Breast epithelium (tissue), 4 donors: Measurements from ENCODE around the gene BPHL. TPM values are rescaled to one million over a fixed set of nuclear protein-coding genes. Genes with fewer than 3 reads are reported as not detected.
"Not testable (repeated sequence)": the region's sequence is repeated elsewhere in the genome, so short reads cannot be mapped to it uniquely, and the experiment has no call there.

Experiments
- DNase-seq, 2 donors: peaks; one replicate each; pipeline ENCODE4 v3.0.0-alpha.2; 2019; ENCODE audit warnings: low spot score in 2 of 2
- H3K27ac ChIP-seq, 2 donors: fragments of 200-600 bp; sonication (generic) in 1 of 2; one replicate each; pipeline ENCODE4 v1.5.1; 2016 to 2019; ENCODE audit warnings: mild to moderate bottlenecking in 1 of 2
- H3K27me3 ChIP-seq, 2 donors: fragments of 200-600 bp; sonication (generic) in 1 of 2; one replicate each; pipeline versions ENCODE4 v1.5.1 to v1.6.0; 2017 to 2019; ENCODE audit warnings: control low read depth in 1 of 2, mild to moderate bottlenecking in 1 of 2
- H3K36me3 ChIP-seq: fragments of 200-600 bp; one replicate; pipeline ENCODE4 v1.5.1; 2019
- H3K4me1 ChIP-seq, 2 donors: fragments of 200-600 bp; sonication (generic); one replicate each; pipeline ENCODE4 v1.5.1; 2016 to 2019; ENCODE audit warnings: control low read depth in 1 of 2
- H3K4me3 ChIP-seq, 3 donors: fragments of 200-600 bp; sonication (generic); 1 replicate in 2 of 3; 2 replicates in 1 of 3; pipeline ENCODE4 v1.5.1; 2016 to 2019; ENCODE audit warnings: mild to moderate bottlenecking in 3 of 3, moderate library complexity in 2 of 3
- H3K9me3 ChIP-seq, 2 donors: fragments of 200-600 bp; sonication (generic) in 1 of 2; one replicate each; pipeline ENCODE4 v1.5.1; 2016 to 2019; ENCODE audit warnings: control low read depth in 1 of 2
- POLR2A ChIP-seq: fragments of 450-650 bp; IDR thresholded peaks from one replicate; pipeline ENCODE4 v1.6.1; 2016; ENCODE audit warnings: antibody characterized with exemption, mild to moderate bottlenecking, moderate library complexity
- POLR2AphosphoS5 ChIP-seq, 3 donors: sonication (generic); formaldehyde crosslinking; IDR thresholded peaks; one replicate each; pipeline ENCODE4 v1.6.1; 2017; ENCODE audit warnings: antibody characterized with exemption in 3 of 3
- intact Hi-C: fragments of 100-400 bp; cut with DNase I; formaldehyde crosslinking; loops from one replicate; pipeline ENCODE4 v1.15.1; 2023; ENCODE audit warnings: low total_unique reads
- total RNA-seq, 3 donors: library from RNA; depleted of rRNA; stranded (reverse); fragments of >200 nt; gene quantifications; one replicate each; pipeline ENCODE4 v1.1.0, GENCODE V29; 2016
- TF ChIP-seq, protein P1 (sequence below), 3 donors: fragments of 450-650 bp; IDR thresholded peaks; one replicate each; pipeline ENCODE4 v1.5.1; 2016 to 2017; ENCODE audit warnings: antibody characterized with exemption in 3 of 3, mild to moderate bottlenecking in 3 of 3, moderate library complexity in 3 of 3

The BPHL gene
- total RNA-seq, 3 donors from 2014 or later = 15.4 to 19.4 (median 19.3) TPM

DNA sequence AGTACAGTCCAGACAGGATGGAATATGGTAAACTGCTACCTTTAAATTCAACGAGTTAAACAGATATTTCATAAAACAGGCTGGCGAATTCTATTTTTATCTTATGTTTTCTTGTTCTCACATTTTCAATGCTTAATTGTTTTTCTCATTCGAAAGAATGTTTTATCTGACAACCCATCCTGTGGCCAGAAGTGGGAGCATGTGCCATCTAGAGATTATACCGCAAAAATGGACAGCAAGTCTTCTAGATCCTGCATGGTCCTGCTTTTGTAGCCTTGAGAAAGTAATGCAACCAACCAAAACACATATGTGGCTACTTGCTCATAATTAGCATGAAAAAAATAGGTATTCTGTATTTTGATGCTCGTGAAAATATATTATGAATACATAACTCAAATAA lies 78.3 kb downstream of the BPHL start:
- Histone ChIP-seq H3K27me3 (no peaks in the 10 kb centered on the region), H3K9me3 (no peaks in the 10 kb centered on the region), H3K27ac (no peak overlapping the region), H3K36me3 (no peaks in the 10 kb centered on the region), H3K4me3 (no peak overlapping the region), H3K4me1 (no peaks in the 10 kb centered on the region)
- intact Hi-C loops = loop anchor here (2.0 kb wide), 1 partner anchor 72 kb away; no protein-coding TSS in a partner anchor
- TF ChIP-seq, protein P1, sequence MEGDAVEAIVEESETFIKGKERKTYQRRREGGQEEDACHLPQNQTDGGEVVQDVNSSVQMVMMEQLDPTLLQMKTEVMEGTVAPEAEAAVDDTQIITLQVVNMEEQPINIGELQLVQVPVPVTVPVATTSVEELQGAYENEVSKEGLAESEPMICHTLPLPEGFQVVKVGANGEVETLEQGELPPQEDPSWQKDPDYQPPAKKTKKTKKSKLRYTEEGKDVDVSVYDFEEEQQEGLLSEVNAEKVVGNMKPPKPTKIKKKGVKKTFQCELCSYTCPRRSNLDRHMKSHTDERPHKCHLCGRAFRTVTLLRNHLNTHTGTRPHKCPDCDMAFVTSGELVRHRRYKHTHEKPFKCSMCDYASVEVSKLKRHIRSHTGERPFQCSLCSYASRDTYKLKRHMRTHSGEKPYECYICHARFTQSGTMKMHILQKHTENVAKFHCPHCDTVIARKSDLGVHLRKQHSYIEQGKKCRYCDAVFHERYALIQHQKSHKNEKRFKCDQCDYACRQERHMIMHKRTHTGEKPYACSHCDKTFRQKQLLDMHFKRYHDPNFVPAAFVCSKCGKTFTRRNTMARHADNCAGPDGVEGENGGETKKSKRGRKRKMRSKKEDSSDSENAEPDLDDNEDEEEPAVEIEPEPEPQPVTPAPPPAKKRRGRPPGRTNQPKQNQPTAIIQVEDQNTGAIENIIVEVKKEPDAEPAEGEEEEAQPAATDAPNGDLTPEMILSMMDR (IDR thresholded peaks at IDR 0.05) = no peak
- TF ChIP-seq POLR2AphosphoS5 (IDR thresholded peaks at IDR 0.05) (no peak), POLR2A (no peak)
- DNase-seq = no peak

DNA sequence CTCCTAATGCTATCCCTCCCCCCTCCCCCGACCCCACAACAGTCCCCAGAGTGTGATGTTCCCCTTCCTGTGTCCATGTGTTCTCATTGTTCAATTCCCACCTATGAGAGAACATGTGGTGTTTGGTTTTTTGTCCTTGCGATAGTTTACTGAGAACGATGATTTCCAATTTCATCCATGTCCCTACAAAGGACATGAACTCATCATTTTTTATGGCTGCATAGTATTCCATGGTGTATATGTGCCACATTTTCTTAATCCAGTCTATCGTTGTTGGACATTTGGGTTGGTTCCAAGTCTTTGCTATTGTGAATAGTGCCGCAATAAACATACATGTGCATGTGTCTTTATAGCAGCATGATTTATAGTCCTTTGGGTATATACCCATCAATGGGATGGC lies 79.2 kb downstream of the BPHL start:
- H3K4me3 ChIP-seq, H3K27ac ChIP-seq, H3K9me3 ChIP-seq, H3K36me3 ChIP-seq, H3K4me1 ChIP-seq, H3K27me3 ChIP-seq, DNase-seq: not testable (repeated sequence)
- intact Hi-C loops = loop anchor here (2.0 kb wide), 1 partner anchor 71 kb away; no protein-coding TSS in a partner anchor

DNA sequence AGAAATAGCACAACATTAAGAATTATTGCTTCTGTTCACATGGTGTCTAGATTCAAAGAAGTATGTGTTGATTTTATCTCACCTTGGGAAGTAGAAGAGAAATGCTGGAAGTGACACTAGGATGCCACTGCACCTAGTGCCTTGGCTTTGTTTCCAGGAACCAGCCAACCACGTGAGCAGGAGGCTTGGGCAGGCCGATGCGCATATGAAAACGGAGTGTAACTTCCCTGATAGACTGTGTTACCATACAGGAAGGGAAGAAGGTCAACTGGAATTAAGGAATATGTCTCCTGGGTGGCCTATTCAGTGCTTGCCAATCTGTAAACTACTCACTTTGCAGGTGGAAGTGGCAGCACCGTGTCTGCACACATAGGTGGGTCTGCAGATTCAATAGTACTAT lies 80.9 kb downstream of the BPHL start:
- no peak overlapping the region for H3K27ac ChIP-seq
- no peaks in the 10 kb centered on the region for H3K9me3 ChIP-seq
- no peaks in the 10 kb centered on the region for H3K4me1 ChIP-seq
- no peaks in the 10 kb centered on the region for H3K36me3 ChIP-seq
- intact Hi-C loops = no loop called here
- DNase-seq = no peak
- H3K4me3 ChIP-seq = no peak overlapping the region
- no peak for TF ChIP-seq POLR2AphosphoS5 (IDR thresholded peaks at IDR 0.05)
- TF ChIP-seq POLR2A = no peak
- TF ChIP-seq, protein P1 (IDR thresholded peaks at IDR 0.05) = no peak
- no peaks in the 10 kb centered on the region for H3K27me3 ChIP-seq

DNA sequence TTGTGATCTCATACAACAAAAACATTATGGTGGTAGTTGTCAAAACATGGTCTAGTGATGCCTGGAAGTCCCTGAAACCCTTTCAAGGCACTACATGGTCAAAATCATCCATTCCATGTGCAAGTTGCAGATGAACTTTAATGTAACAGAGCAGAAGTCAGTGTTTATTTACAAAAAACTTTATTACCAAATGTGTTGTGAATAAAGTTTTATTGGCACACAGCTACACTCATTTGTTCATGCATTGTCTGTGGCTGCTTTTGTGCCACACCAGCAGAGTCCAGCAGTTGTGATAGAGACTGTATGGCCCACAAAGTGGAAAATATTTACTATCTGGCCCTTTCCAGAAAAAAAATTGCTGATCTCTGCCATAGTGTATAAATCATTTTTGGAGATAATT lies 82.2 kb downstream of the BPHL start:
- TF ChIP-seq POLR2A (no peak), POLR2AphosphoS5 (IDR thresholded peaks at IDR 0.05) (no peak)
- TF ChIP-seq, protein P1 (IDR thresholded peaks at IDR 0.05) = no peak
- intact Hi-C loops = no loop called here
- no peaks in the 10 kb centered on the region for H3K27me3 ChIP-seq
- H3K9me3 ChIP-seq = no peaks in the 10 kb centered on the region
- DNase-seq = no peak
- no peaks in the 10 kb centered on the region for H3K4me1 ChIP-seq
- H3K4me3 ChIP-seq = no peak overlapping the region
- H3K27ac ChIP-seq = no peak overlapping the region
- no peaks in the 10 kb centered on the region for H3K36me3 ChIP-seq

DNA sequence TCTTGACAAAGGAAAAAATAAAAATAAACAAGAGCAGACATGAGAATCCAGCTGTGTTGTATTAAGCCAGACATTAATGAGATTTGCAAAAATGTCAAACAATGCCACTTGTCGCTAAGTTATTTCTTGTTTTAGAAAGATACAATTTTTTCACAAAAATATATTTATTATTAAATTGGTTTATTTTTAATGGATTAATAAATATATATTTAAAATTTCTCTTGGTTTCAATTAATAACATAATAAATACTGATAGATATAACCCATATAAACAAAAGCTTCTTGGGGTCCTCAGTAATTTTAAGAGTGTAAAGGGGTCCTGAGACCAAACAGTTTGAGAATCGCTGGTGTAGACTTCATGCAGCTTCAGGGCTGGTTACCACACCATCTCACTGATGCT lies 82.9 kb downstream of the BPHL start:
- no peaks in the 10 kb centered on the region for H3K27me3 ChIP-seq
- no peak for DNase-seq
- H3K9me3 ChIP-seq = no peaks in the 10 kb centered on the region
- H3K27ac ChIP-seq = no peak overlapping the region
- intact Hi-C loops = no loop called here
- H3K36me3 ChIP-seq = no peaks in the 10 kb centered on the region
- no peak overlapping the region for H3K4me3 ChIP-seq
- TF ChIP-seq POLR2A (no peak), POLR2AphosphoS5 (IDR thresholded peaks at IDR 0.05) (no peak)
- H3K4me1 ChIP-seq = no peaks in the 10 kb centered on the region

Other genes with a start within 250 kb of the BPHL start
- 10 to 100 TPM in 2 of 3 donors, 1 to 10 TPM in 1; 8.0 to 12.8 (median 10.8) TPM for gene SERPINB9, start 215.4 kb upstream of the BPHL start, total RNA-seq
- gene SERPINB6, start 147.1 kb upstream of the BPHL start, total RNA-seq = 100 to 1,000 TPM; 100 to 146 (median 137) TPM
- gene NQO2, start 118.8 kb upstream of the BPHL start, total RNA-seq = 10 to 100 TPM; 23.6 to 64.6 (median 24.9) TPM
- gene RIPK1, start 50.2 kb upstream of the BPHL start, total RNA-seq = 10 to 100 TPM; 23.8 to 38.9 (median 26.2) TPM
- gene TUBB2A, start 38.8 kb downstream of the BPHL start, total RNA-seq = 10 to 100 TPM; 27.8 to 43.6 (median 36.0) TPM
- 1 to 10 TPM; 4.2 to 7.5 (median 7.3) TPM for gene TUBB2B, start 108.9 kb downstream of the BPHL start, total RNA-seq
- gene PSMG4, start 140.2 kb downstream of the BPHL start, total RNA-seq = 10 to 100 TPM; 24.3 to 26.9 (median 24.6) TPM